ENCODE measurements around the gene AKAP7.
"Not testable (repeated sequence)": the region's sequence is repeated elsewhere in the genome, so short reads cannot be mapped to it uniquely, and the experiment has no call there.

AKAP7 gene

GRCh38 chr6:131283466-131284175 lies 148.4 kb downstream of the AKAP7 start:
- Histone ChIP-seq H3K36me3 (ENCODE audit: control insufficient read depth, low read depth, low read length) (no peaks in the 10 kb centered on the region), H3K27ac (ENCODE audit: low read length) (no peak overlapping the region), H3K9me3 (ENCODE audit: control insufficient read depth, low read depth, low read length) (no peaks in the 10 kb centered on the region), H3K27me3 (ENCODE audit: control insufficient read depth, insufficient read depth, low read length) (no peaks in the 10 kb centered on the region), H3K4me1 (ENCODE audit: control insufficient read depth, low read depth, low read length) (peaks cover 23% of the 10 kb centered on the region), H3K9ac (ENCODE audit: low read length) (no peak overlapping the region), H3K4me3 (ENCODE audit: low read length) (no peak overlapping the region)

GRCh38 chr6:131285548-131285947 lies 150.3 kb downstream of the AKAP7 start:
- Histone ChIP-seq H3K36me3 (ENCODE audit: control insufficient read depth, low read depth, low read length) (no peaks in the 10 kb centered on the region), H3K9ac (ENCODE audit: low read length) (no peak overlapping the region), H3K4me1 (ENCODE audit: control insufficient read depth, low read depth, low read length) (peaks cover 23% of the 10 kb centered on the region), H3K4me3 (ENCODE audit: low read length) (no peak overlapping the region), H3K9me3 (ENCODE audit: control insufficient read depth, low read depth, low read length) (no peaks in the 10 kb centered on the region), H3K27me3 (ENCODE audit: control insufficient read depth, insufficient read depth, low read length) (no peaks in the 10 kb centered on the region), H3K27ac (ENCODE audit: low read length) (no peak overlapping the region)

DNA sequence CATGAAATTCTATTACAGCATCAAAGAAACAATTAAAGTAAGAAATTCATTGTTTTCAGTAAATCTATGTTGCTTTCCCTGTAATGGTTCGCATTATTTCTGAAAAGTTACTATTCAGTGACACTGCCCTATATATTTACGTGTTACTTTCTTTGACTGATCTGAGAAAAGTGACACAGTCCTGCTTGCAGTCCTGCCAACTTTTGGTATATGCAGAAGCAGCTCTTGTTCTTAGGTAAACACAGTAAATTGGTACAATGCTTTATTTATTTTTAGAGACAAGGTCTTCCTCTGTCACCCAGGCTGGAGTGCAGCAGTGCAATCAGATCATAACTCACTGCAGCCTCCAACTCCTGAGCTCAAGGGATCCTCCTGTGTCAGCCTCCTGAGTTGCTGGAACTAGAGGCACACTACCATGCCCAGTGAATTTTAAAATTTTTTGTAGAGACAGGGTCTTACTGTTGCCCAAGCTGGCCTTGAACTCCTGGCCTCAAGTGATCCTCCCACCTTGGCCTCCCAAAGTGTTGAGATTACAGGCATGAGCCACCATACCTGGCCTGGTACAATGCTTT lies 151.3 kb downstream of the AKAP7 start:
- Histone ChIP-seq H3K4me3 (ENCODE audit: low read length) (no peak overlapping the region), H3K9me3 (ENCODE audit: control insufficient read depth, low read depth, low read length) (no peaks in the 10 kb centered on the region), H3K36me3 (ENCODE audit: control insufficient read depth, low read depth, low read length) (no peaks in the 10 kb centered on the region), H3K9ac (ENCODE audit: low read length) (no peak overlapping the region), H3K27me3 (ENCODE audit: control insufficient read depth, insufficient read depth, low read length) (no peaks in the 10 kb centered on the region), H3K27ac (ENCODE audit: low read length) (no peak overlapping the region), H3K4me1 (ENCODE audit: control insufficient read depth, low read depth, low read length) (peaks cover 18% of the 10 kb centered on the region)

DNA sequence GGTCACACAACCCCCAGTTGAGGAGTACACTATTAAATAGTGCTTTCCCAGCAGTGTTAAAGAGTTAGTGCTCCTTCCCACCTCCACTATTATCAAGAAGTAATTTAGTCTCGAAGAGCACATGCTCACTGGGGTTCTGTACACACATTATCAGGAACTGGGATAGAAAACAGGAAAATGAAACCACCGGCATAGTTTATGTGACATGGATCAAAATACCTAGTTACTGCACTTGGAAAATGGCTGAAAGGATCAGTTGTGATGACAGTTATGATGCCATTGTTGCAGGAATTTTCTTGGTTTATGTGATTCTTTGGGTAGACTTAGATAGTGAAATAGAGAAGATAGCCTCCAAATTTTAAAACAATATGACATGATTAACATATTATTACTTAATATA lies 152.9 kb downstream of the AKAP7 start:
- Histone ChIP-seq H3K4me3 (ENCODE audit: low read length) (no peak overlapping the region), H3K9me3 (ENCODE audit: control insufficient read depth, low read depth, low read length) (no peaks in the 10 kb centered on the region), H3K9ac (ENCODE audit: low read length) (no peak overlapping the region), H3K36me3 (ENCODE audit: control insufficient read depth, low read depth, low read length) (no peaks in the 10 kb centered on the region), H3K27ac (ENCODE audit: low read length) (no peak overlapping the region), H3K27me3 (ENCODE audit: control insufficient read depth, insufficient read depth, low read length) (no peaks in the 10 kb centered on the region), H3K4me1 (ENCODE audit: control insufficient read depth, low read depth, low read length) (peaks cover 24% of the 10 kb centered on the region)

GRCh38 chr6:131290955-131291354 lies 155.7 kb downstream of the AKAP7 start:
- no peak overlapping the region for H3K4me3 ChIP-seq (ENCODE audit: low read length)
- no peak overlapping the region for H3K9ac ChIP-seq (ENCODE audit: low read length)
- H3K27ac ChIP-seq (ENCODE audit: low read length) = no peak overlapping the region
- no peaks in the 10 kb centered on the region for H3K36me3 ChIP-seq (ENCODE audit: control insufficient read depth, low read depth, low read length)
- peaks cover 32% of the 10 kb centered on the region for H3K4me1 ChIP-seq (ENCODE audit: control insufficient read depth, low read depth, low read length)
- no peaks in the 10 kb centered on the region for H3K9me3 ChIP-seq (ENCODE audit: control insufficient read depth, low read depth, low read length)
- no peaks in the 10 kb centered on the region for H3K27me3 ChIP-seq (ENCODE audit: control insufficient read depth, insufficient read depth, low read length)

GRCh38 chr6:131292145-131292938 lies 157.1 kb downstream of the AKAP7 start:
- Histone ChIP-seq H3K27me3 (ENCODE audit: control insufficient read depth, insufficient read depth, low read length) (no peaks in the 10 kb centered on the region), H3K36me3 (ENCODE audit: control insufficient read depth, low read depth, low read length) (no peaks in the 10 kb centered on the region), H3K4me3 (ENCODE audit: low read length) (no peak overlapping the region), H3K4me1 (ENCODE audit: control insufficient read depth, low read depth, low read length) (peaks cover 28% of the 10 kb centered on the region), H3K27ac (ENCODE audit: low read length) (no peak overlapping the region), H3K9me3 (ENCODE audit: control insufficient read depth, low read depth, low read length) (no peaks in the 10 kb centered on the region), H3K9ac (ENCODE audit: low read length) (no peak overlapping the region)

- Histone ChIP-seq H3K4me3 (ENCODE audit: low read length) (no peak overlapping the region), H3K27me3 (ENCODE audit: control insufficient read depth, insufficient read depth, low read length) (no peaks in the 10 kb centered on the region), H3K9me3 (ENCODE audit: control insufficient read depth, low read depth, low read length) (no peaks in the 10 kb centered on the region), H3K4me1 (ENCODE audit: control insufficient read depth, low read depth, low read length) (peaks cover 28% of the 10 kb centered on the region), H3K36me3 (ENCODE audit: control insufficient read depth, low read depth, low read length) (no peaks in the 10 kb centered on the region), H3K9ac (ENCODE audit: low read length) (no peak overlapping the region), H3K27ac (ENCODE audit: low read length) (no peak overlapping the region)
Observed at GRCh38 chr6:131293472-131293911, 158.2 kb downstream of the AKAP7 start.

DNA sequence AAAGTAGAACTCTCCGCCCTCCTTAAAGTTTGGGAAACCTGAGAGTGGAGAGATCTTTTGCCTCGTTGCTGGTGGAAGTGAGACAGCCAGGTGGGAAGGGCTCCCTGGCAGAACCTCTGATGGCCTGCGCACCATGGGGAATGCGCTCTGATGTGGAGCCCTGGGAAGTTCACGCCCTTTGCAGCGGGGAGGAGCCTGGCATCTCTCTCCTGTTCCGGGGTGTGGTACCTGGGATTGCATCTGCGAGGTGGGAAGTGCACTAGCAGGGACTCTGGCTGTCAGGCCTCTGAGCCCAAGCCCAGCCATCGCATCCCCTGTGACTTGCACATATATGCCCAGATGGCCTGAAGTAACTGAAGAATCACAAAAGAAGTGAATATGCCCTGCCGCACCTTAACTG lies 159.8 kb downstream of the AKAP7 start:
- no peaks in the 10 kb centered on the region for H3K27me3 ChIP-seq (ENCODE audit: control insufficient read depth, insufficient read depth, low read length)
- no peak overlapping the region for H3K27ac ChIP-seq (ENCODE audit: low read length)
- no peak overlapping the region for H3K9ac ChIP-seq (ENCODE audit: low read length)
- H3K36me3 ChIP-seq (ENCODE audit: control insufficient read depth, low read depth, low read length) = no peaks in the 10 kb centered on the region
- H3K9me3 ChIP-seq (ENCODE audit: control insufficient read depth, low read depth, low read length) = no peaks in the 10 kb centered on the region
- no peak overlapping the region for H3K4me3 ChIP-seq (ENCODE audit: low read length)
- peaks cover 28% of the 10 kb centered on the region for H3K4me1 ChIP-seq (ENCODE audit: control insufficient read depth, low read depth, low read length)

DNA sequence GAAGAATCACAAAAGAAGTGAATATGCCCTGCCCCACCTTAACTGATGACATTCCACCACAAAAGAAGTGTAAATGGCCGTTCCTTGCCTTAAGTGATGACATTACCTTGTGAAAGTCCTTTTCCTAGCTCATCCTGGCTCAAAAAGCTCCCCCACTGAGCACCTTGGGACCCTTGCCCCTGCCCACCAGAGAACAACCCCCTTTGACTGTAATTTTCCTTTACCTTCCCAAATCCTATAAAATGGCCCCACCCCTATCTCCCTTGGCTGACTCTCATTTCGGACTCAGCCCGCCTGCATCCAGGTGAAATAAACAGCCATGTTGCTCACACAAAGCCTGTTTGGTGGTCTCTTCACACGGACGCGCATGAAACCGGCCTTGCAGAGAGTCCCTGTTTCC lies 165.6 kb downstream of the AKAP7 start:
- H3K27ac ChIP-seq (ENCODE audit: low read length); H3K9me3 ChIP-seq (ENCODE audit: control insufficient read depth, low read depth, low read length); H3K36me3 ChIP-seq (ENCODE audit: control insufficient read depth, low read depth, low read length); H3K27me3 ChIP-seq (ENCODE audit: control insufficient read depth, insufficient read depth, low read length); H3K9ac ChIP-seq (ENCODE audit: low read length); H3K4me3 ChIP-seq (ENCODE audit: low read length): not testable (repeated sequence)
- peaks cover 18% of the 10 kb centered on the region for H3K4me1 ChIP-seq (ENCODE audit: control insufficient read depth, low read depth, low read length)

DNA sequence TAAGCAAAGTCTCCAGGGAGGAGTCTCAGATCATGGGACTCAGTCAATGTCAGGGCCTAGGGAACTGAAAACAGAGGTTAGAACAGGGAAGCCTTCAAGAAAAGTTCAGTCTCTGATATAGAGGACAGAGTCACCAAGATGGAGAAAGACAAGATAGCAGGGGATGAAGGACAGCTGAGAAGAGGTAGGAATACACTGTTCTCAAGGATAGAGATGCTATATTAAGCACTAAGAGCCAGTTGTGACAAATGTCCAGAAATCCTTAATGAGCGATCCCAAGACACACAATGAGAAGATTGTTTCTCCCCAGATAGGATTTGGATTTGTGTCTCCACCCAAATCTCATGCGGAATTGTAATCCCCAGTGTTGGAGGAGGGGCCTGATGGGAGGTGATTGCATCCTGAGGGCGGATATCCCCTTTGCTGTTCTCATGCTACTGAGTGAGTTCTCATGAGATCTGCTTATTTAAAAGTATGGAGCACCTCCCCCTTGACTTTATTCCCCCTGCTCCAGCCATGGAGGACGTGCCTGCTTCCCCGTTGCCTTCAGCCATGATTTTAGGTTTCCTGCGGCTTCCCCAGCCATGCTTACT lies 168.2 kb downstream of the AKAP7 start:
- H3K4me3 ChIP-seq (ENCODE audit: low read length) = no peak overlapping the region

GRCh38 chr6:131305037-131305850 lies 170.0 kb downstream of the AKAP7 start:
- Histone ChIP-seq H3K27ac (ENCODE audit: low read length) (no peak overlapping the region), H3K4me3 (ENCODE audit: low read length) (no peak overlapping the region), H3K36me3 (ENCODE audit: control insufficient read depth, low read depth, low read length) (no peaks in the 10 kb centered on the region), H3K4me1 (ENCODE audit: control insufficient read depth, low read depth, low read length) (peaks cover 18% of the 10 kb centered on the region), H3K9ac (ENCODE audit: low read length) (no peak overlapping the region), H3K27me3 (ENCODE audit: control insufficient read depth, insufficient read depth, low read length) (no peaks in the 10 kb centered on the region), H3K9me3 (ENCODE audit: control insufficient read depth, low read depth, low read length) (peaks cover 11% of the 10 kb centered on the region)

More for the DNA sequence above, 168.2 kb downstream of the AKAP7 start:
- H3K9me3 ChIP-seq (ENCODE audit: control insufficient read depth, low read depth, low read length) = no peaks in the 10 kb centered on the region
- no peaks in the 10 kb centered on the region for H3K27me3 ChIP-seq (ENCODE audit: control insufficient read depth, insufficient read depth, low read length)
- H3K9ac ChIP-seq (ENCODE audit: low read length) = no peak overlapping the region
- peaks cover 18% of the 10 kb centered on the region for H3K4me1 ChIP-seq (ENCODE audit: control insufficient read depth, low read depth, low read length)
- H3K27ac ChIP-seq (ENCODE audit: low read length) = no peak overlapping the region
- no peaks in the 10 kb centered on the region for H3K36me3 ChIP-seq (ENCODE audit: control insufficient read depth, low read depth, low read length)
